GOT3 (cell line): ENCODE data around the gene CTAGE6.
"Not testable (repeated sequence)": the region's sequence is repeated elsewhere in the genome, so short reads cannot be mapped to it uniquely, and the experiment has no call there.

ENCODE experiments used
- DNase-seq: peaks from one replicate; lab custom pipeline; 2025; ENCODE audit warnings: mixed read lengths; lab: John Stamatoyannopoulos, UW

Gene CTAGE6

DNA sequence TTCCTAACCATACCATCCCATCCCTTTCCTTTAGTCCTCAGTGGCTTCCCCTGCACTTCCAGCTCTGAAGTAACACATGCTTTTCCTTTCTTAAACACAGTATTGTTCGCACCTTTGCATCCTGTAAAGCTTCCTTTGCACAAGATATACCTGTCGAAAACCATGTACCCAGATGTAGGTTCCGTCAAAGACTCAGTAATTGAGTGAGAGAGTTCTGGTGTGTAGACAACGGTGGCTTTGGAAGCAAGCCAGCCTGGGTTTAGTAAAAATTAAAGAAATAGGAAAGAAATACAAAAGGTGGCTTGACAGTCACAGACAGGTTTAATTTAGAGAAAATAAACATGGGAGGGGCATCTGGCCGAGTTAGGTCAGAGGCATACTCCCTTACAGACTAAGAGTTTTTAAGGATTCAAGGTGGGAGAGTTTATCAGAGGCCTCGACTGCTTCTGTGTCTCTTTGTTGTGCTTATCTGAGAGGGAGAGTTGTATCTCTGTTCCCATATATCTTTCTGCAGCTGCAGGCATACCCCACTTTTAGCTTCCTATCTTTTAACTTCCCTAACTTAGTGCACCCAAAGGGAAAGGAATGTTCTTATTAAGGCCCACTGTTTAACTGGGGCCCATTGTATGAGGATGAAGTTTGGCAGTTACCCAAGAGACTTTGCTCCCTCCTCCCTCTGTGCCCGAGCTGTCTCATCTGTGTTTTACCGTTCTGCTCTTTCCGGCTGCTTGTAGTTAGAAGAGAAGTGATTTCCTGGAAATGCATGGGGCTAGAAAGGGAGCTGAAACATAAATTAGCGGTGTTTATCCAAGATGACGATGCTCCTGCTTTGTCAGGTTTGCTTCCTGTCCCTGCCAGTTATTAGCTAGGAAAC is 42.7 kb downstream of the CTAGE6 start:
- DNase-seq: not testable (repeated sequence)

DNA sequence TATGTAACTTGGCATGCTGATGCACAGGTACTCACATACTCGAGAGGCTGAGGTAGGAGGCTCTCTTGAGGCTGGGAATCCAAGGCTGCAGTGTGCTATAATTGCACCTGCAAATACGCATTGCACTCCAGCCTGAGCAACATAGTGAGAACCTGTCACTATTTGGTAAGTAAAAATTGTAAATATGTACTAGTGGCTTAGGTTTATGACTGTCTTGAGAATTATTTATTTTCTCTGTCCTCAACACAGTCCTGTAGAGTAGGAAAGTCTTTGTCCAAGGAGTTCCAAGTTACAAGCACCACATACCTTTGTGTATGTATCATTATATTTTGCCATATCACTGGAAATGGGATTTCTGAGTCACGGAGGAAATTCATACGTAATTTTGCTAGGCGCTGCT is 45.1 kb downstream of the CTAGE6 start:
- not testable (repeated sequence) for DNase-seq

DNA sequence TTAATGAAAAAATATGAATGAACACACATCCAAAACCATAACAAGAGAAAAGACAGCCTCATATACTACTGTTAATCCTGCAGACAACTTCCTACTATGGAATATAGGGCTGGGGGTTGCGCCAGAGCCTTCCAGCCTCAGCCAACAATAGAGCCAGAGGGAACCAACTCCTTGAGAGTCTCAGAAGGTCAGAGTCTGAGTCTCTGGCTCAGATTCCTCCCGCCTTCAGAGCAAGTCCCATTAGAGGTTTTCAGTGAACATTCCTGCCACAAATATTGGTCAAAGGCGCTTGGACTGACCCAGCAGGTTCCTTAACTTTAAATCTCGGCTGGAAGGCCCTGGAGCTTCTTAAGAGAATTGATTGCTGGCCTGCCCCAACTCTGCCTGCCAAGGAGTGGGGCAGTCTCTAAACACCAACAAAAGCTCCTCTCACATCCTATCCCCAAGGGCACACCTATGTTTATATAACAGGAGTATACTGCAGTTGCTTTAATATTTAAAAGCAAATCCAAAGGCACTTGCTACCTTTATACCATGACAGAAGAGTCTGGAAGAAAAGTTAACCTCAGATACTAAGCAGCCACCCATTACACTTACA is 45.7 kb downstream of the CTAGE6 start:
- DNase-seq: not testable (repeated sequence)

DNA sequence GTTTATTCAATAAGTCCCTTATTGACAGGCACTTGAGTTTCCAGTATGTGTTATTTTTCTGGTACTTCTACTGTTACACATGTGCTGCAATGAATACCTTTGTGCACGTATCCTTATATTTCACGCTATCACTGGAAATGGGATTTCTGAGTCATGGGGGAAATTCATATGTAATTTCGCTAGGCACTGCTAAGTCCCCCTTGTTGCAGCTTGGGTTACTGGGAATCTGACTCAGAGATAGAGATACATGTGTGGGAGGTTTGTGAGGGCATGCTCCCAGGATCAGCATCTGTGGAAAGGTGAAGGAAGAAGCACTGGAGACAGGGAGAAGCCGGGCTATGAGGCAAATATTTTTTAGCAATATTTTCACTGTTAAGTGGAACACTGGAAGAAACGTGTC is 47.6 kb downstream of the CTAGE6 start:
- DNase-seq: not testable (repeated sequence)
